Prostate gland (tissue), 2 donors: ENCODE measurements around the gene PAH.

ENCODE experiments used
- CTCF ChIP-seq, 4 experiments: fragments of 200-600 bp in 2 of 4; fragments of 450-650 bp in 2 of 4; sonication (generic) in 2 of 4; IDR thresholded peaks; 1 replicate in 3 of 4; 2 replicates in 1 of 4; pipeline ENCODE4 v1.5.1; 2016 to 2019; ENCODE audit warnings: antibody characterized with exemption in 4 of 4, mild to moderate bottlenecking in 2 of 4, moderate library complexity in 2 of 4
- POLR2A ChIP-seq: fragments of 450-650 bp; IDR thresholded peaks from one replicate; pipeline ENCODE4 v1.6.1; 2016; ENCODE audit warnings: antibody characterized with exemption, mild to moderate bottlenecking

GRCh38 chr12:102912258-102912657, 4.8 kb downstream of the PAH start:
- TF ChIP-seq CTCF (IDR thresholded peaks at IDR 0.05) (no peak), POLR2A (no peak)
